CD1c-positive myeloid dendritic cell (primary cell): ENCODE data around the gene SEPTIN5.
"Not testable (repeated sequence)": the region's sequence is repeated elsewhere in the genome, so short reads cannot be mapped to it uniquely, and the experiment has no call there.

Experiments
- DNase-seq: peaks from one replicate; pipeline ENCODE4 v3.0.0-alpha.2; 2016; ENCODE audit errors: extremely low spot score

The SEPTIN5 gene

GRCh38 chr22:19720150-19720827 lies 6.0 kb downstream of the SEPTIN5 start:
- no peak for DNase-seq

GRCh38 chr22:19720999-19721329 lies 6.7 kb downstream of the SEPTIN5 start:
- DNase-seq = no peak

- DNase-seq = no peak
Observed at GRCh38 chr22:19721330-19722177, 7.3 kb downstream of the SEPTIN5 start.

- no peak for DNase-seq
Observed at GRCh38 chr22:19722178-19722981, 8.1 kb downstream of the SEPTIN5 start.

GRCh38 chr22:19722982-19723231 lies 8.6 kb downstream of the SEPTIN5 start:
- DNase-seq = no peak

- peak; percentile 30 for DNase-seq
Observed at GRCh38 chr22:19723232-19723982, 9.1 kb downstream of the SEPTIN5 start, which contains the start of gene GP1BB. TSS of gene GP1BB (plus strand) at chr22:19723539. CDS start at chr22:19723570, 31 bp downstream.

GRCh38 chr22:19723983-19724827 lies 9.9 kb downstream of the SEPTIN5 start:
- peak; percentile 48 for DNase-seq

- DNase-seq = no peak
Observed at GRCh38 chr22:19724927-19725661, 10.8 kb downstream of the SEPTIN5 start.

GRCh38 chr22:19726064-19726788 lies 11.9 kb downstream of the SEPTIN5 start:
- DNase-seq = not testable (repeated sequence)

- DNase-seq = no peak
Observed at GRCh38 chr22:19727310-19728150, 13.2 kb downstream of the SEPTIN5 start.

GRCh38 chr22:19728271-19728670 lies 14.0 kb downstream of the SEPTIN5 start:
- no peak for DNase-seq

GRCh38 chr22:19728836-19729235 lies 14.5 kb downstream of the SEPTIN5 start:
- DNase-seq = no peak

- no peak for DNase-seq
Observed at GRCh38 chr22:19729507-19729906, 15.2 kb downstream of the SEPTIN5 start.

GRCh38 chr22:19730198-19730597 lies 15.9 kb downstream of the SEPTIN5 start:
- DNase-seq = no peak

- DNase-seq = peak; percentile 85
Observed at GRCh38 chr22:19730655-19731360, 16.5 kb downstream of the SEPTIN5 start.

GRCh38 chr22:19731361-19732135 lies 17.2 kb downstream of the SEPTIN5 start:
- no peak for DNase-seq
